LNCaP clone FGC (cell line): ENCODE data around the gene C6orf62.
A peak's percentile ranks its signal among the peaks of the same experiment; 100 is the strongest.
"Not testable (repeated sequence)": the region's sequence is repeated elsewhere in the genome, so short reads cannot be mapped to it uniquely, and the experiment has no call there.

Source experiments
- DNase-seq: peaks from one replicate; pipeline ENCODE4 v3.0.0-alpha.2; 2011; ENCODE audit warnings: low read depth
- H3K4me3 ChIP-seq: 2 replicates; pipeline ENCODE4 v1.5.1; 2011; ENCODE audit warnings: mild to moderate bottlenecking, low read depth, low read length, control low read depth
- TF ChIP-seq, protein P1 (sequence below): IDR thresholded peaks from 2 replicates; pipeline ENCODE4 v1.5.1; 2012; ENCODE audit warnings: mild to moderate bottlenecking; ENCODE audit not compliant: control insufficient read depth, insufficient read depth; ENCODE audit errors: extremely low read depth

Gene C6orf62

GRCh38 chr6:24695635-24696034 lies 23.3 kb downstream of the C6orf62 start:
- DNase-seq, result peak; percentile 22

GRCh38 chr6:24694198-24694597 lies 24.8 kb downstream of the C6orf62 start:
- TF ChIP-seq, protein P1, sequence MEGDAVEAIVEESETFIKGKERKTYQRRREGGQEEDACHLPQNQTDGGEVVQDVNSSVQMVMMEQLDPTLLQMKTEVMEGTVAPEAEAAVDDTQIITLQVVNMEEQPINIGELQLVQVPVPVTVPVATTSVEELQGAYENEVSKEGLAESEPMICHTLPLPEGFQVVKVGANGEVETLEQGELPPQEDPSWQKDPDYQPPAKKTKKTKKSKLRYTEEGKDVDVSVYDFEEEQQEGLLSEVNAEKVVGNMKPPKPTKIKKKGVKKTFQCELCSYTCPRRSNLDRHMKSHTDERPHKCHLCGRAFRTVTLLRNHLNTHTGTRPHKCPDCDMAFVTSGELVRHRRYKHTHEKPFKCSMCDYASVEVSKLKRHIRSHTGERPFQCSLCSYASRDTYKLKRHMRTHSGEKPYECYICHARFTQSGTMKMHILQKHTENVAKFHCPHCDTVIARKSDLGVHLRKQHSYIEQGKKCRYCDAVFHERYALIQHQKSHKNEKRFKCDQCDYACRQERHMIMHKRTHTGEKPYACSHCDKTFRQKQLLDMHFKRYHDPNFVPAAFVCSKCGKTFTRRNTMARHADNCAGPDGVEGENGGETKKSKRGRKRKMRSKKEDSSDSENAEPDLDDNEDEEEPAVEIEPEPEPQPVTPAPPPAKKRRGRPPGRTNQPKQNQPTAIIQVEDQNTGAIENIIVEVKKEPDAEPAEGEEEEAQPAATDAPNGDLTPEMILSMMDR, result no peak
- no peak for DNase-seq
- H3K4me3 ChIP-seq, result no peak overlapping the region

More at GRCh38 chr6:24695635-24696034, 23.3 kb downstream of the C6orf62 start:
- not testable (repeated sequence) for H3K4me3 ChIP-seq
- TF ChIP-seq, protein P1, result peak; percentile 73

- no peak for DNase-seq
- TF ChIP-seq, protein P1, result no peak
- H3K4me3 ChIP-seq, result no peak overlapping the region
These were observed 25.9 kb downstream of the C6orf62 start for GRCh38 chr6:24692848-24693592.

DNA sequence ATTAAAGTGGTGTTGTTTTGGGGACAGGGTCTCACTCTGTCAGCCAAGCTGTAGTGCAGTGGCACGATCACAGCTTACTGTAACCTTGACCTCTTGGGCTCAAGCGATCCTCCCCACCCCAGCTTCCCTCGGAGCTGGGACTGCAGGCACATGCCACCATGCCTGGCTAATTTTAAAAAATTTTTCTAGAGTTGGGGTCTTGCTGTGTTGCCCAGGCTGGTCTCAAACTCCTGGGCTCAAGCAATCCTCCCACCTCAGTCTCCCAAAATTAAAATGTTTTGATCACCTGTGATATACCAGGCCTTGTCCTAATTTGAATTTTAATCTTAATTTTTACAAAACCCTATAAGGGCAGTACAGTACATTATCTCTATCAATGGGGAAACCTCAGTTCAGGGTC lies 26.5 kb downstream of the C6orf62 start:
- no peak overlapping the region for H3K4me3 ChIP-seq
- TF ChIP-seq, protein P1, result no peak
- no peak for DNase-seq

GRCh38 chr6:24692003-24692402 lies 27.0 kb downstream of the C6orf62 start:
- TF ChIP-seq, protein P1, result no peak
- no peak overlapping the region for H3K4me3 ChIP-seq
- DNase-seq, result no peak

- no peak overlapping the region for H3K4me3 ChIP-seq
- TF ChIP-seq, protein P1, result no peak
- no peak for DNase-seq
These were observed 27.4 kb downstream of the C6orf62 start for GRCh38 chr6:24691550-24691949.

GRCh38 chr6:24690593-24690992 lies 28.4 kb downstream of the C6orf62 start:
- no peak overlapping the region for H3K4me3 ChIP-seq
- no peak for DNase-seq
- TF ChIP-seq, protein P1, result no peak
